Neural progenitor cell (in vitro differentiated cells): ENCODE data around the gene CCKAR.

ENCODE experiments used
- EZH2phosphoT487 ChIP-seq: fragments of 200-600 bp; sonication (generic); IDR thresholded peaks from 2 replicates; pipeline ENCODE4 v1.6.1; 2017; ENCODE audit warnings: antibody characterized with exemption
- TF ChIP-seq, protein P1 (sequence below): fragments of 200-600 bp; sonication (generic); IDR thresholded peaks from 2 replicates; pipeline ENCODE4 v1.5.1; 2017; ENCODE audit warnings: antibody characterized with exemption, mild to moderate bottlenecking

DNA sequence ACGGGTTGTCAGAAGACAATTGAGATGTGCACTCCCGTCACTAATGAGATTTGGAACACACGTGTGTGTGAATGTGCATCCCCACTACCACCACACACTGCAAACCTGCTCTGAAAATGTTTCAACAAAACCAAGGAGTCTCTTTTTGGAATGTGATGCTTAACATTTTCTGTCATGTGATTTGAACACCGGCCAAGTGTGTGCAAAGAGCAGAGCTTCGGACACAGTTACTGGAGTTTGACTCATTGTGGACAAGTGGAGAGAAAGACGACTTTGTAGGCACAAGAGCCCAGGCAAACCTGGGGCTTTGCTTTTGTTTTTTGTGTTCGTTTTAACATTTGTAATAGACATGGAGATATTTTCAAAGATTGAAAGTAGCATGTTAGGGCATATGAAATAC, 49.2 kb downstream of the CCKAR start:
- TF ChIP-seq, protein P1, sequence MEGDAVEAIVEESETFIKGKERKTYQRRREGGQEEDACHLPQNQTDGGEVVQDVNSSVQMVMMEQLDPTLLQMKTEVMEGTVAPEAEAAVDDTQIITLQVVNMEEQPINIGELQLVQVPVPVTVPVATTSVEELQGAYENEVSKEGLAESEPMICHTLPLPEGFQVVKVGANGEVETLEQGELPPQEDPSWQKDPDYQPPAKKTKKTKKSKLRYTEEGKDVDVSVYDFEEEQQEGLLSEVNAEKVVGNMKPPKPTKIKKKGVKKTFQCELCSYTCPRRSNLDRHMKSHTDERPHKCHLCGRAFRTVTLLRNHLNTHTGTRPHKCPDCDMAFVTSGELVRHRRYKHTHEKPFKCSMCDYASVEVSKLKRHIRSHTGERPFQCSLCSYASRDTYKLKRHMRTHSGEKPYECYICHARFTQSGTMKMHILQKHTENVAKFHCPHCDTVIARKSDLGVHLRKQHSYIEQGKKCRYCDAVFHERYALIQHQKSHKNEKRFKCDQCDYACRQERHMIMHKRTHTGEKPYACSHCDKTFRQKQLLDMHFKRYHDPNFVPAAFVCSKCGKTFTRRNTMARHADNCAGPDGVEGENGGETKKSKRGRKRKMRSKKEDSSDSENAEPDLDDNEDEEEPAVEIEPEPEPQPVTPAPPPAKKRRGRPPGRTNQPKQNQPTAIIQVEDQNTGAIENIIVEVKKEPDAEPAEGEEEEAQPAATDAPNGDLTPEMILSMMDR, result no peak
- TF ChIP-seq EZH2phosphoT487, result no peak
